IPS DF 4.7 (cell line): ENCODE results near the gene MAST3.
"Not testable (repeated sequence)": the region's sequence is repeated elsewhere in the genome, so short reads cannot be mapped to it uniquely, and the experiment has no call there.

Experiments
- DNase-seq: peaks from one replicate; pipeline ENCODE4 v3.0.0-alpha.2; 2013; ENCODE audit warnings: low spot score; ENCODE audit errors: extremely low read depth

MAST3 gene

GRCh38 chr19:18086590-18087138, 10.9 kb upstream of the MAST3 start, which contains the start of gene IL12RB1:
TSS of gene IL12RB1 (minus strand) at chr19:18086934. CDS start at chr19:18086823, 111 bp downstream.
- no peak for DNase-seq

GRCh38 chr19:18089096-18089541, 8.5 kb upstream of the MAST3 start:
- not testable (repeated sequence) for DNase-seq

- no peak for DNase-seq
These were observed 7.9 kb upstream of the MAST3 start for GRCh38 chr19:18089726-18090125.

- no peak for DNase-seq
These were observed 6.9 kb upstream of the MAST3 start for GRCh38 chr19:18090545-18091216.

- DNase-seq = no peak
These were observed 6.4 kb upstream of the MAST3 start for GRCh38 chr19:18091217-18091608.

- DNase-seq = no peak
These were observed 4.0 kb upstream of the MAST3 start for GRCh38 chr19:18093439-18094161.

GRCh38 chr19:18096258-18096657, 1.3 kb upstream of the MAST3 start:
- DNase-seq = no peak

- no peak for DNase-seq
These were observed 664 bp downstream of the MAST3 start for GRCh38 chr19:18097993-18098890.

- DNase-seq = no peak
These were observed 1.5 kb downstream of the MAST3 start for GRCh38 chr19:18098891-18099622.

- DNase-seq = no peak
These were observed 2.0 kb downstream of the MAST3 start for GRCh38 chr19:18099623-18099995.

GRCh38 chr19:18100710-18101109, 3.1 kb downstream of the MAST3 start:
- no peak for DNase-seq

GRCh38 chr19:18101268-18101667, 3.7 kb downstream of the MAST3 start:
- no peak for DNase-seq

GRCh38 chr19:18102916-18103542, 5.5 kb downstream of the MAST3 start:
- no peak for DNase-seq

GRCh38 chr19:18104793-18105131, 7.2 kb downstream of the MAST3 start:
- no peak for DNase-seq

- DNase-seq = not testable (repeated sequence)
These were observed 7.7 kb downstream of the MAST3 start for GRCh38 chr19:18105259-18105658.

GRCh38 chr19:18107235-18107634, 9.7 kb downstream of the MAST3 start:
- no peak for DNase-seq

- no peak for DNase-seq
These were observed 11.3 kb downstream of the MAST3 start for GRCh38 chr19:18108897-18109296.

- no peak for DNase-seq
These were observed 11.8 kb downstream of the MAST3 start for GRCh38 chr19:18109341-18109732.

GRCh38 chr19:18109733-18110608, 12.4 kb downstream of the MAST3 start:
- no peak for DNase-seq
